GM19455 (cell line): ENCODE measurements around the gene MEF2B.
"Not testable (repeated sequence)": the region's sequence is repeated elsewhere in the genome, so short reads cannot be mapped to it uniquely, and the experiment has no call there.

Source experiments
- ATAC-seq: cut with Tn5 transposase; IDR thresholded peaks from one replicate; pipeline ENCODE4 v1.9.1; 2021; ENCODE audit not compliant: unreplicated experiment

Gene MEF2B

GRCh38 chr19:19131989-19132388 lies 38.1 kb downstream of the MEF2B start:
- ATAC-seq, result no peak

- no peak for ATAC-seq
These were observed 44.0 kb downstream of the MEF2B start for GRCh38 chr19:19126102-19126501.

GRCh38 chr19:19123386-19123785 lies 46.7 kb downstream of the MEF2B start:
- ATAC-seq, result no peak

GRCh38 chr19:19122902-19123301 lies 47.2 kb downstream of the MEF2B start:
- no peak for ATAC-seq

- ATAC-seq, result no peak
These were observed 48.7 kb downstream of the MEF2B start for GRCh38 chr19:19121371-19121770.

- ATAC-seq, result no peak
These were observed 49.5 kb downstream of the MEF2B start for GRCh38 chr19:19120308-19121231.

GRCh38 chr19:19119325-19120237 lies 50.5 kb downstream of the MEF2B start:
- ATAC-seq, result no peak

- no peak for ATAC-seq
These were observed 54.1 kb downstream of the MEF2B start for GRCh38 chr19:19115954-19116353.

GRCh38 chr19:19113040-19113626 lies 56.9 kb downstream of the MEF2B start:
- no peak for ATAC-seq

- no peak for ATAC-seq
These were observed 58.0 kb downstream of the MEF2B start for GRCh38 chr19:19111967-19112580.

- no peak for ATAC-seq
These were observed 58.8 kb downstream of the MEF2B start for GRCh38 chr19:19111136-19111835.

- ATAC-seq, result no peak
These were observed 59.5 kb downstream of the MEF2B start for GRCh38 chr19:19110410-19111135.

GRCh38 chr19:19109601-19110000 lies 60.5 kb downstream of the MEF2B start:
- ATAC-seq, result no peak

GRCh38 chr19:19107654-19108053 lies 62.4 kb downstream of the MEF2B start:
- ATAC-seq, result no peak

GRCh38 chr19:19106938-19107337 lies 63.1 kb downstream of the MEF2B start:
- ATAC-seq, result not testable (repeated sequence)

GRCh38 chr19:19106056-19106551 lies 64.0 kb downstream of the MEF2B start:
- no peak for ATAC-seq

- no peak for ATAC-seq
These were observed 64.6 kb downstream of the MEF2B start for GRCh38 chr19:19105365-19106055.

GRCh38 chr19:19103167-19103566 lies 66.9 kb downstream of the MEF2B start:
- ATAC-seq, result no peak

- not testable (repeated sequence) for ATAC-seq
These were observed 67.5 kb downstream of the MEF2B start for GRCh38 chr19:19102566-19102965.
